H9 (cell line): ENCODE data around the gene PLEKHA8. TPM values are rescaled to one million over a fixed set of nuclear protein-coding genes. Genes with fewer than 3 reads are reported as not detected.

Experiments used
- DNase-seq: peaks from one replicate; pipeline ENCODE4 v3.0.0-alpha.2; 2017
- H2AFZ ChIP-seq: one replicate; pipeline ENCODE4 v1.6.1; 2013; ENCODE audit warnings: mild to moderate bottlenecking, low read length, control low read depth, moderate library complexity
- H2AK5ac ChIP-seq: 2 replicates; pipeline ENCODE4 v1.6.1; 2013; ENCODE audit warnings: low read length, control low read depth, mixed read lengths; ENCODE audit not compliant: insufficient read length
- H2BK120ac ChIP-seq: one replicate; pipeline ENCODE4 v1.6.1; 2013; ENCODE audit warnings: low read depth, mild to moderate bottlenecking, low read length, control low read depth, inconsistent platforms; ENCODE audit not compliant: poor library complexity, severe bottlenecking
- H2BK12ac ChIP-seq: 2 replicates; pipeline ENCODE4 v1.6.1; 2013; ENCODE audit warnings: low read length, control low read depth, mixed read lengths, low read depth; ENCODE audit not compliant: insufficient read length
- H2BK15ac ChIP-seq: 2 replicates; pipeline ENCODE4 v1.6.1; 2013; ENCODE audit warnings: low read depth, low read length, control low read depth
- H2BK20ac ChIP-seq: one replicate; pipeline ENCODE4 v1.6.1; 2013; ENCODE audit warnings: low read depth, mild to moderate bottlenecking, low read length, control low read depth, inconsistent platforms; ENCODE audit not compliant: poor library complexity, severe bottlenecking
- H2BK5ac ChIP-seq: 2 replicates; pipeline ENCODE4 v1.6.1; 2013; ENCODE audit warnings: low read length, control low read depth, mixed read lengths; ENCODE audit not compliant: insufficient read length
- H3K14ac ChIP-seq: 2 replicates; pipeline ENCODE4 v1.6.1; 2013; ENCODE audit warnings: low read length, control low read depth; ENCODE audit not compliant: insufficient read depth
- H3K18ac ChIP-seq: 2 replicates; pipeline ENCODE4 v1.6.1; 2013; ENCODE audit warnings: low read depth, mild to moderate bottlenecking, mixed read lengths, low read length, control low read depth; ENCODE audit not compliant: insufficient read length
- H3K23ac ChIP-seq: 2 replicates; pipeline ENCODE4 v1.6.1; 2013; ENCODE audit warnings: low read length, control low read depth, mixed read lengths, low read depth; ENCODE audit not compliant: insufficient read length
- H3K23me2 ChIP-seq: 2 replicates; pipeline ENCODE4 v1.6.1; 2013; ENCODE audit warnings: low read depth, mild to moderate bottlenecking, mixed read lengths, low read length, control low read depth; ENCODE audit not compliant: insufficient read length, poor library complexity, severe bottlenecking
- H3K27ac ChIP-seq: 2 replicates; pipeline ENCODE4 v1.5.1; 2013; ENCODE audit warnings: low read length, control low read depth, mixed read lengths, low read depth; ENCODE audit not compliant: insufficient read length
- H3K27me3 ChIP-seq: 2 replicates; pipeline ENCODE4 v1.6.1; 2013; ENCODE audit warnings: low read length, control low read depth, inconsistent platforms; ENCODE audit not compliant: insufficient read depth
- H3K4ac ChIP-seq: 2 replicates; pipeline ENCODE4 v1.6.1; 2013; ENCODE audit warnings: low read depth, mild to moderate bottlenecking, control low read depth, inconsistent platforms, low read length, moderate library complexity
- H3K4me1 ChIP-seq: 2 replicates; pipeline ENCODE4 v1.6.1; 2013; ENCODE audit warnings: low read length, control low read depth, inconsistent platforms; ENCODE audit not compliant: insufficient read depth
- H3K4me2 ChIP-seq: 2 replicates; pipeline ENCODE4 v1.6.1; 2013; ENCODE audit warnings: low read length, control low read depth, mixed read lengths; ENCODE audit not compliant: insufficient read length, insufficient read depth
- H3K56ac ChIP-seq: 2 replicates; pipeline ENCODE4 v1.6.1; 2013; ENCODE audit warnings: low read depth, mild to moderate bottlenecking, mixed read lengths, low read length, control low read depth; ENCODE audit not compliant: insufficient read length
- H3K79me1 ChIP-seq: 2 replicates; pipeline ENCODE4 v1.6.1; 2013; ENCODE audit warnings: low read depth, mild to moderate bottlenecking, moderate library complexity, low read length, control low read depth, inconsistent platforms; ENCODE audit not compliant: insufficient read depth, poor library complexity, severe bottlenecking
- H3K79me2 ChIP-seq: 2 replicates; pipeline ENCODE4 v1.6.1; 2013; ENCODE audit warnings: low read length, control low read depth, inconsistent platforms; ENCODE audit not compliant: insufficient read depth
- H3K9ac ChIP-seq: 2 replicates; pipeline ENCODE4 v1.6.1; 2013; ENCODE audit warnings: low read length, control low read depth, mixed read lengths; ENCODE audit not compliant: insufficient read length; ENCODE audit errors: extremely low read depth
- H3K9me3 ChIP-seq: one replicate; pipeline ENCODE4 v1.6.1; 2013; ENCODE audit warnings: low read depth, low read length, inconsistent platforms; ENCODE audit not compliant: control insufficient read depth
- H3T11ph ChIP-seq: one replicate; pipeline ENCODE4 v1.6.1; 2013; ENCODE audit warnings: mild to moderate bottlenecking, low read length, control low read depth, inconsistent platforms
- H4K20me1 ChIP-seq: one replicate; pipeline ENCODE4 v1.6.1; 2013; ENCODE audit not compliant: control insufficient read depth, insufficient read length, insufficient read depth
- H4K5ac ChIP-seq: 2 replicates; pipeline ENCODE4 v1.6.1; 2013; ENCODE audit warnings: low read depth, mild to moderate bottlenecking, mixed read lengths, low read length, control low read depth; ENCODE audit not compliant: insufficient read length
- H4K8ac ChIP-seq: replicated peaks from 2 replicates; pipeline ENCODE4 v1.6.1; 2013; ENCODE audit warnings: low read length, control low read depth, mixed read lengths, low read depth; ENCODE audit not compliant: insufficient read length
- H4K91ac ChIP-seq: 2 replicates; pipeline ENCODE4 v1.6.1; 2013; ENCODE audit warnings: low read depth, mild to moderate bottlenecking, moderate library complexity, mixed read lengths, low read length, control low read depth; ENCODE audit not compliant: insufficient read length
- H3K27ac Mint-ChIP-seq, 3 experiments: 2 replicates in 2 of 3; 3 replicates in 1 of 3; pipeline ENCODE4 v1.8.0; 2020 to 2021; ENCODE audit warnings: mixed read lengths in 3 of 3, mild to moderate bottlenecking in 1 of 3, moderate library complexity in 1 of 3
- H3K27me3 Mint-ChIP-seq: 2 replicates; pipeline ENCODE4 v1.8.0; 2021; ENCODE audit warnings: low read depth, mild to moderate bottlenecking, moderate library complexity, mixed read lengths
- H3K36me3 Mint-ChIP-seq, 3 experiments: 2 replicates in 2 of 3; 3 replicates in 1 of 3; pipeline ENCODE4 v1.8.0; 2020 to 2021; ENCODE audit warnings: low read depth in 3 of 3, mixed read lengths in 3 of 3; ENCODE audit not compliant: insufficient read depth in 1 of 3
- H3K4me1 Mint-ChIP-seq, 2 experiments: 2 replicates each; pipeline ENCODE4 v1.8.0; 2020; ENCODE audit warnings: mixed read lengths in 2 of 2
- H3K4me3 Mint-ChIP-seq, 2 experiments: 2 replicates in 1 of 2; 3 replicates in 1 of 2; pipeline ENCODE4 v1.8.0; 2020 to 2021; ENCODE audit warnings: mild to moderate bottlenecking in 2 of 2, mixed read lengths in 2 of 2, moderate library complexity in 1 of 2
- H3K9me3 Mint-ChIP-seq, 2 experiments: 2 replicates in 1 of 2; 3 replicates in 1 of 2; pipeline ENCODE4 v1.8.0; 2020; ENCODE audit warnings: mild to moderate bottlenecking in 2 of 2, mixed read lengths in 2 of 2, moderate library complexity in 1 of 2
- WGBS: extraction: QIAGEN DNeasy Blood & Tissue Kit; methylation state at CpG from one replicate; pipeline ENCODE4 v1.1.7; 2013; ENCODE audit warnings: missing lambda C conversion rate, low lambda C conversion rate, mixed read lengths; ENCODE audit not compliant: insufficient read length; ENCODE audit errors: extremely low coverage; 5-methylcytosine and 5-hydroxymethylcytosine counted together
- total RNA-seq: library from RNA; stranded (reverse); gene quantifications from 2 replicates; pipeline ENCODE4 v1.2.1, GENCODE V29; 2021
- TF ChIP-seq, protein P1 (sequence below): fragments of 200-600 bp; sonication (generic); conservative IDR thresholded peaks from 3 replicates; pipeline ENCODE4 v1.8.0; 2021; ENCODE audit warnings: antibody characterized with exemption, mild to moderate bottlenecking

PLEKHA8 gene
- total RNA-seq, 1 experiment from 2014 or later = 37.0 TPM

DNA sequence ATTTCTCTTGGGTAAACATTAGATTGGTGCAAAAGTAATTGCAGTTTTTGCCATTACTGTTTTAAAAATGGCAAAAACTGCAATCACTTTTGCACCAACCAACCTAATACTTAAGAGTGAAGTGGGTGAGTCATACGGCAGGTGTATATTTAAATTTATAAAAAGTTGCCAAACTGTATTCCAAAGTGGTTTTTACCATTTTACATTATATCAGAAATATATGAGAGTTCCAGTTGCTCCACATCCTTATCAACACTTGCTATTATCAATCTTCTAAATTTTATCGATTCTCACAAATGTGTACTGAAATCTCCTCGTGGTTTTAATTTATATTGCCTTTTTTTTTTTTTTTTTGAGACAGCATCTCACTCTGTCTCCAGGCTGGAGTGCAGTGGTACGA lies 35.1 kb upstream of the PLEKHA8 start:
- Histone ChIP-seq H3K9me3 (peaks cover 5% of the 10 kb centered on the region), H3K79me1 (no peaks in the 10 kb centered on the region), H2BK120ac (no peak overlapping the region), H2BK5ac (no peak overlapping the region), H3K79me2 (no peaks in the 10 kb centered on the region; the same call in 1 of the 2 replicates), H3K56ac (no peak overlapping the region), H2BK12ac (no peak overlapping the region), H4K8ac (no peak overlapping the region), H3K4me2 (no peak overlapping the region), H3K9ac (no peak overlapping the region), H2AFZ (no peak overlapping the region), H3K23ac (no peak overlapping the region), H3K14ac (no peak overlapping the region), H3K23me2 (peaks cover 5% of the 10 kb centered on the region), H4K91ac (no peak overlapping the region), H3K4ac (no peak overlapping the region), H2BK20ac (no peak overlapping the region), H2BK15ac (no peak overlapping the region), H4K5ac (no peak overlapping the region), H4K20me1 (no peaks in the 10 kb centered on the region), H3T11ph (no peak overlapping the region), H3K27ac (no peak overlapping the region), H3K18ac (no peak overlapping the region), H2AK5ac (no peak overlapping the region), H3K27me3 (no peaks in the 10 kb centered on the region), H3K4me1 (no peaks in the 10 kb centered on the region)
- TF ChIP-seq, protein P1, sequence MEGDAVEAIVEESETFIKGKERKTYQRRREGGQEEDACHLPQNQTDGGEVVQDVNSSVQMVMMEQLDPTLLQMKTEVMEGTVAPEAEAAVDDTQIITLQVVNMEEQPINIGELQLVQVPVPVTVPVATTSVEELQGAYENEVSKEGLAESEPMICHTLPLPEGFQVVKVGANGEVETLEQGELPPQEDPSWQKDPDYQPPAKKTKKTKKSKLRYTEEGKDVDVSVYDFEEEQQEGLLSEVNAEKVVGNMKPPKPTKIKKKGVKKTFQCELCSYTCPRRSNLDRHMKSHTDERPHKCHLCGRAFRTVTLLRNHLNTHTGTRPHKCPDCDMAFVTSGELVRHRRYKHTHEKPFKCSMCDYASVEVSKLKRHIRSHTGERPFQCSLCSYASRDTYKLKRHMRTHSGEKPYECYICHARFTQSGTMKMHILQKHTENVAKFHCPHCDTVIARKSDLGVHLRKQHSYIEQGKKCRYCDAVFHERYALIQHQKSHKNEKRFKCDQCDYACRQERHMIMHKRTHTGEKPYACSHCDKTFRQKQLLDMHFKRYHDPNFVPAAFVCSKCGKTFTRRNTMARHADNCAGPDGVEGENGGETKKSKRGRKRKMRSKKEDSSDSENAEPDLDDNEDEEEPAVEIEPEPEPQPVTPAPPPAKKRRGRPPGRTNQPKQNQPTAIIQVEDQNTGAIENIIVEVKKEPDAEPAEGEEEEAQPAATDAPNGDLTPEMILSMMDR = no peak
- no CpG with 5 or more reads among the region's 4 CpGs for WGBS
- peaks cover 4 to 11% of the 10 kb centered on the region in 2 experiments for H3K4me1 Mint-ChIP-seq
- peaks cover 30 to 41% of the 10 kb centered on the region in 2 experiments for H3K9me3 Mint-ChIP-seq
- H3K27ac Mint-ChIP-seq = no peak overlapping the region
- no peak overlapping the region for H3K4me3 Mint-ChIP-seq
- H3K36me3 Mint-ChIP-seq = peaks cover 4 to 11% (median 5%) of the 10 kb centered on the region in 3 experiments; a peak in 5 of 7 replicates
- DNase-seq = no peak
- H3K27me3 Mint-ChIP-seq = peaks cover 6% of the 10 kb centered on the region; the same call in 1 of the 2 replicates
